RWPE1 (cell line): ENCODE data around the gene GRIFIN.

Experiments used
- CTCF ChIA-PET: fragments of 350-600 bp; sonication (Branson Sonifier 250); formaldehyde crosslinking; extraction: SDS; loops from one replicate; lab custom pipeline; 2021; lab: Yijun Ruan, JAX
- POLR2A ChIA-PET: fragments of 400-600 bp; formaldehyde crosslinking; extraction: SDS; loops from one replicate; lab custom pipeline; 2020; ENCODE audit warnings: antibody characterized with exemption; ENCODE audit not compliant: low non-redundant PET; lab: Yijun Ruan, JAX
- DNase-seq: peaks from one replicate; pipeline ENCODE4 v3.0.0; 2012; ENCODE audit warnings: low spot score
- H3K27ac ChIP-seq: fragments of 450-650 bp; 2 replicates; pipeline ENCODE4 v1.5.1; 2017
- TF ChIP-seq, protein P1 (sequence below): fragments of 450-650 bp; conservative IDR thresholded peaks from 2 replicates; pipeline ENCODE4 v1.5.1; 2017; ENCODE audit warnings: low read depth, mild to moderate bottlenecking

GRIFIN gene

GRCh38 chr7:2504128-2504888 lies 28.1 kb upstream of the GRIFIN start:
- TF ChIP-seq, protein P1, sequence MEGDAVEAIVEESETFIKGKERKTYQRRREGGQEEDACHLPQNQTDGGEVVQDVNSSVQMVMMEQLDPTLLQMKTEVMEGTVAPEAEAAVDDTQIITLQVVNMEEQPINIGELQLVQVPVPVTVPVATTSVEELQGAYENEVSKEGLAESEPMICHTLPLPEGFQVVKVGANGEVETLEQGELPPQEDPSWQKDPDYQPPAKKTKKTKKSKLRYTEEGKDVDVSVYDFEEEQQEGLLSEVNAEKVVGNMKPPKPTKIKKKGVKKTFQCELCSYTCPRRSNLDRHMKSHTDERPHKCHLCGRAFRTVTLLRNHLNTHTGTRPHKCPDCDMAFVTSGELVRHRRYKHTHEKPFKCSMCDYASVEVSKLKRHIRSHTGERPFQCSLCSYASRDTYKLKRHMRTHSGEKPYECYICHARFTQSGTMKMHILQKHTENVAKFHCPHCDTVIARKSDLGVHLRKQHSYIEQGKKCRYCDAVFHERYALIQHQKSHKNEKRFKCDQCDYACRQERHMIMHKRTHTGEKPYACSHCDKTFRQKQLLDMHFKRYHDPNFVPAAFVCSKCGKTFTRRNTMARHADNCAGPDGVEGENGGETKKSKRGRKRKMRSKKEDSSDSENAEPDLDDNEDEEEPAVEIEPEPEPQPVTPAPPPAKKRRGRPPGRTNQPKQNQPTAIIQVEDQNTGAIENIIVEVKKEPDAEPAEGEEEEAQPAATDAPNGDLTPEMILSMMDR = no peak
- CTCF ChIA-PET = no interaction called here
- POLR2A ChIA-PET = interaction anchor here (0.6 kb wide), 1 partner anchor 51 kb away, joined by 7 read pairs; the partner anchor contains the start of gene BRAT1

GRCh38 chr7:2503056-2503941 lies 27.1 kb upstream of the GRIFIN start:
- ChIA-PET POLR2A (no interaction called here), CTCF (no interaction called here)
- H3K27ac ChIP-seq = peak overlapping the region; percentile 6; the same call in 1 of the 2 replicates
- TF ChIP-seq, protein P1 = no peak
- DNase-seq = no peak

More at GRCh38 chr7:2504128-2504888, 28.1 kb upstream of the GRIFIN start:
- peak overlapping the region; percentile 44; the same call in 1 of the 2 replicates for H3K27ac ChIP-seq
- DNase-seq = no peak

GRCh38 chr7:2502647-2502966 lies 26.4 kb upstream of the GRIFIN start:
- TF ChIP-seq, protein P1 = no peak
- no peak for DNase-seq
- POLR2A ChIA-PET = no interaction called here
- CTCF ChIA-PET = interaction anchor here (0.9 kb wide), 1 partner anchor 34 kb away, joined by 3 read pairs; no protein-coding TSS in a partner anchor
- H3K27ac ChIP-seq = no peak overlapping the region

DNA sequence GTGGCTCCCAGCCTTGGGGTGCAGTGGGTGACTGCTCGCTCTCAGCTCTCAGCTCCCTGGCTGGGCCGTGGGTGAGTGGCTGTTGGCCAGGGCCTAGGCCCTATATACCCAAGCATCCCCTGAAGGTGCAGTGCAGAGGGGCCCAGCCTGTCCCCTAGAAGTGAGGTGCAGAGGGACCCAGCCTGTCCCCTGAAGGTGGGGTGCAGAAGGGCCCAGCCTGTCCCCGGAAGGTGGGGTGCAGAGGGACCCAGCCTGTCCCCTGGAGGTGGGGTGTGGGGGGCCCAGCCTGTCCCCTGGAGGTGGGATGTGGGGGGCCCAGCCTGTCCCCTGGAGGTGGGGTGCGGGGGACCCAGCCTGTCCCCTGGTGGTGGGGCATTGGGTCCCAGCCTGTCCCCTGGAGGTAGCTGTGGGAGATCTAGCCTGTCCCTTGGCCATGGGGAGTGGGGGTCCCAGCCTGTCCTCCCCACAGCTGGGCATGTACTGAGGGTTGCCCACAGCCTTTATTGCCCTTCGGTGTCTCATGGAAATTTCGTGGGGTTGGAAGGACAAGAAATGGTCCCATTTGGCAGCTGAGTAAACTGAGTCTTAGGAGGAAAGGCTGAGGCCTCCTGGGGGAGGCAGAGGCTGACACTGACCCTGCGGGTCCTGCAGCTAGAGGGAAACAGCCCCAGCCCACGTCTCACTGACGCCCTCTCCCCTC lies 25.9 kb upstream of the GRIFIN start:
- no peak for DNase-seq
- TF ChIP-seq, protein P1 = no peak
- ChIA-PET CTCF (interaction anchor here (0.6 to 0.9 kb wide), 2 partner anchors 29 to 33 kb away, joined by 3 read pairs; no protein-coding TSS in a partner anchor), POLR2A (no interaction called here)
- no peak overlapping the region for H3K27ac ChIP-seq

- DNase-seq = no peak
- CTCF ChIA-PET = no interaction called here
- POLR2A ChIA-PET = no interaction called here
Measured at GRCh38 chr7:2500701-2501100, 24.5 kb upstream of the GRIFIN start.

More at GRCh38 chr7:2500701-2501100, 24.5 kb upstream of the GRIFIN start:
- no peak overlapping the region for H3K27ac ChIP-seq
- TF ChIP-seq, protein P1 = no peak
